Measurements from ENCODE around the gene OSBPL3.

The OSBPL3 gene

GRCh38 chr7:24980534-24981170 lies 674 bp upstream of the OSBPL3 start:
- DNase-seq (ENCODE audit: low read depth in 3 of 3, low spot score in 1 of 3), result peak in 1 of 3 donors; percentile 17

- peak; percentile 42 to 54 (median 46) for DNase-seq (ENCODE audit: low read depth in 3 of 3, low spot score in 1 of 3)
Measured at GRCh38 chr7:24979470-24979862, 512 bp downstream of the OSBPL3 start.

- no peak for DNase-seq (ENCODE audit: low read depth in 3 of 3, low spot score in 1 of 3)
Measured at GRCh38 chr7:24978843-24979469, 1.0 kb downstream of the OSBPL3 start.

GRCh38 chr7:24975644-24976260 lies 4.2 kb downstream of the OSBPL3 start:
- no peak for DNase-seq (ENCODE audit: low read depth in 3 of 3, low spot score in 1 of 3)

GRCh38 chr7:24975172-24975571 lies 4.8 kb downstream of the OSBPL3 start:
- no peak for DNase-seq (ENCODE audit: low read depth in 3 of 3, low spot score in 1 of 3)

GRCh38 chr7:24974026-24974832 lies 5.7 kb downstream of the OSBPL3 start:
- DNase-seq (ENCODE audit: low read depth in 3 of 3, low spot score in 1 of 3), result no peak

- DNase-seq (ENCODE audit: low read depth in 3 of 3, low spot score in 1 of 3), result no peak
Measured at GRCh38 chr7:24972991-24973390, 7.0 kb downstream of the OSBPL3 start.

- no peak for DNase-seq (ENCODE audit: low read depth in 3 of 3, low spot score in 1 of 3)
Measured at GRCh38 chr7:24972166-24972477, 7.9 kb downstream of the OSBPL3 start.

- DNase-seq (ENCODE audit: low read depth in 3 of 3, low spot score in 1 of 3), result no peak
Measured at GRCh38 chr7:24971333-24972165, 8.4 kb downstream of the OSBPL3 start.

- no peak for DNase-seq (ENCODE audit: low read depth in 3 of 3, low spot score in 1 of 3)
Measured at GRCh38 chr7:24970676-24971075, 9.3 kb downstream of the OSBPL3 start.

GRCh38 chr7:24968165-24968564 lies 11.8 kb downstream of the OSBPL3 start:
- DNase-seq (ENCODE audit: low read depth in 3 of 3, low spot score in 1 of 3), result no peak

- DNase-seq (ENCODE audit: low read depth in 3 of 3, low spot score in 1 of 3), result no peak
Measured at GRCh38 chr7:24967696-24968095, 12.3 kb downstream of the OSBPL3 start.

- no peak for DNase-seq (ENCODE audit: low read depth in 3 of 3, low spot score in 1 of 3)
Measured at GRCh38 chr7:24966802-24967201, 13.2 kb downstream of the OSBPL3 start.

GRCh38 chr7:24965831-24966708 lies 13.9 kb downstream of the OSBPL3 start:
- DNase-seq (ENCODE audit: low read depth in 3 of 3, low spot score in 1 of 3), result no peak

- no peak for DNase-seq (ENCODE audit: low read depth in 3 of 3, low spot score in 1 of 3)
Measured at GRCh38 chr7:24964191-24964590, 15.8 kb downstream of the OSBPL3 start.

GRCh38 chr7:24963218-24963617 lies 16.8 kb downstream of the OSBPL3 start:
- DNase-seq (ENCODE audit: low read depth in 3 of 3, low spot score in 1 of 3), result no peak

- DNase-seq (ENCODE audit: low read depth in 3 of 3, low spot score in 1 of 3), result no peak
Measured at GRCh38 chr7:24962418-24962962, 17.5 kb downstream of the OSBPL3 start.

GRCh38 chr7:24959735-24960485 lies 20.1 kb downstream of the OSBPL3 start:
- no peak for DNase-seq (ENCODE audit: low read depth in 3 of 3, low spot score in 1 of 3)

GRCh38 chr7:24958399-24958798 lies 21.6 kb downstream of the OSBPL3 start:
- DNase-seq (ENCODE audit: low read depth in 3 of 3, low spot score in 1 of 3), result no peak

Measured in stimulated activated CD4-positive, alpha-beta T cell treated with anti-CD3 and anti-CD28 coated beads, TNF-alpha, amount 100 ng/mL, for 1 hour (primary cell).